Stimulated activated CD8-positive, alpha-beta memory T cell treated with anti-CD3 and anti-CD28 coated beads, Interleukin-2, amount 100 ng/mL, for 1 hour (primary cell): ENCODE measurements around the gene UNC5A.

Experiments used
- DNase-seq, 2 donors: peaks; one replicate each; pipeline ENCODE4 v3.0.0-alpha.2; 2020; ENCODE audit warnings: low read depth in 2 of 2

The UNC5A gene

DNA sequence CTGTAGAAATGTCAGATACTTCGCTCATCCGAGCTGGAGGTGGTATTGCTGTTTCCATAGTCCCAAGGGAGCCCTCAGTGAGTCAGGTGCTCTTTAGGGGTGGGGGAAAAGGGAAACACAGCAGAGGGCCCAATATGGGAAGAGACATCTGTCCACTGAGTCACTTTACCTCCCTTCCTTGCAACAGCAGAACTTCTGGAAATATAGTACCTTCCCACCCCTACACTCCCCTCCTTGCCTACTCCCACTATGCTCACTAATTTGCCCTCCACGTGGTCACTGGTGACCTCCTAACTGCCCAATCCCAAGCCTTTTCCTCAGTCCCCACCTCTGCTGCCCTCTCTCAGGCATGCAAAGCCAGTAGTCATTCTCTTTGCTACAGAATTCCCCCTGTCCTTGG is 86.9 kb downstream of the UNC5A start:
- DNase-seq, result no peak

DNA sequence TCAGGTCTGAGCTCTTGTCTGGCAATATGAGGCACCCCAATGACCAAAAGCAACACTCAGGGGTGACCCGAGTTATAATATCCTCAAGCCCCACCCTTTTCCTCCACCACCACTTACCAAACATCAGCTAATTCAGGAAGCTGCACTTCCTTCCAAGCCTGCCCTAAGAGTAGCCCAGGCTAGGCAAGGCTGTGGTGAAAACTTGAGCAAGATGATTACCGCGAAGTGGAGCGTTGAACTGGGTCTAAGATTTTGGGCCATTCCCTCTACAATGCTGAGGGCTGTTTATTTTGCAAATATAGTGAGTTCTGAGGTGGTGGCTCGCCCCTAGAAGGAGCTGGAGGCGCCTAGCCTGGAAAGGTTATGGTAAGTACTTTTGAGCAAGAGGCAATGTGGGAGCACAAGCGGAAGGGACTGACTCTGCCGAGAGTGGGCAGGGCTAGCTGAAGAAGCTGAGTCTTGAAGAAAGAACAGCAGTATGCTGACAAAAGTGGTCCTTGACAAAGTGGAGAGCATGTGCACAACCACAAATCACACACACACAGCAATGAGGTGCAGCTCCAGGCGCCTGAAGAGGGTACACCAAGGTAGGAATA is 89.0 kb downstream of the UNC5A start, which contains the start of gene HK3:
Gene HK3 (minus strand): TSS at position 51 of the 596 bp plus-strand sequence. CDS start 3,187 bp downstream, outside the sequence.
- no peak for DNase-seq

DNA sequence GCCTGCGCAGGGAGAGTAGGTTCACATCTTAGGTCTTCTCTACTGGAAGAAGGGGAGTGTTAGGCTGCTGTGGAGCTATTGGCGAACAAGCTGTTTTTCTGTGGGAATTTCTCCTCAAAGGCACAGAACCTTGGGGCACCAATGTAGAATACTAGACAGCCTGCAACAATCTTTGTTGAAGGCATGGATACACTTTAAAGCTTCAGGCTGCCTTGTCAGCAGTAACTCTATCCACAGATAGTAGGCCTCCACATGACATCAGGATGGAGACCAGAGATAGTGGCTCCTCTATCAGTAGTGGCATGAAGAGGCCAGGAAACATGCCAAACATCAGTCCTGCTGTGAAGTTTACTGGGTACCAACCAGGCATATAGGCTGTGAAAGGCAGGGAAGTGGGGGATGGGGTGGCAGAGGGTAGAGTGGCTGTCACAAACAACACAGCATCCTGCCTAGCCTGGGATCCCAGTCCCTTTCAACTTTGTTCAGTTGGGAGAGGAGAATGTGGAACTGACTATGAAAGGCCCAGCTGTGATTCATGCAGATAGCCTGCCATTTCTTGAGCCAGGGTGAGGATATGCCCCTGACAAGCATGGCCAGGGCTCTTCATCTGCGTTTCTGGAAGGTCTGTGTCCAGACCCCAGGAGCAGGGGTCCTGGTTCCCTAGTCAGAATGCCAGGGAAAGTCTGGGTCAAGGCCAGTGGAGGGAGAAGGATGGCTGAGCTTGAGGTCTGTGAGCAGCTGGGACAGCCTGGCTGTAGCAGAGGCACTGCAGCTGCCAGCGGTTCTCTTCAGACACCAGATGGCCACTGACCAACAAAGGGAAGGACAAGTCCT is 89.8 kb downstream of the UNC5A start:
- DNase-seq, result no peak

DNA sequence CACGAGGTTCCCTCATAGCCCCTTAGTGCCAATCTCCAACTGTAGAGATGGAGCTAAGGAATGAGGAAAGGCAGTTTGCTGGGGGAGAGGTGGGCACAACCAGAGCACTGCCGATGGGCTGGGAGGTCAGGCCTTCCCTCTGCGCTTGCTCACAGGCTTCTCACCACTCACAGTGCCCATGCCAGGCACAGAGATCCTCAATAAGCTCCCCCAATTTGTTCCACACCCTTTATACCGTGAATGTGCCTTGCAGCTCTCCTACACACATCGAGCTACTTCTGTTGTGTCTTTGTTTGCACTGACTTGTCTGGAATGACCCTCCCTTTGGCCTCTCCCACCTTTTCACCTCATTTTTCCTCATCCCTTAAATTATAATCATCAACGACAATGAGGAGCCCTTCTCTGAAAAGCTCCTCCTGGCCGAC is 90.4 kb downstream of the UNC5A start:
- no peak for DNase-seq

DNA sequence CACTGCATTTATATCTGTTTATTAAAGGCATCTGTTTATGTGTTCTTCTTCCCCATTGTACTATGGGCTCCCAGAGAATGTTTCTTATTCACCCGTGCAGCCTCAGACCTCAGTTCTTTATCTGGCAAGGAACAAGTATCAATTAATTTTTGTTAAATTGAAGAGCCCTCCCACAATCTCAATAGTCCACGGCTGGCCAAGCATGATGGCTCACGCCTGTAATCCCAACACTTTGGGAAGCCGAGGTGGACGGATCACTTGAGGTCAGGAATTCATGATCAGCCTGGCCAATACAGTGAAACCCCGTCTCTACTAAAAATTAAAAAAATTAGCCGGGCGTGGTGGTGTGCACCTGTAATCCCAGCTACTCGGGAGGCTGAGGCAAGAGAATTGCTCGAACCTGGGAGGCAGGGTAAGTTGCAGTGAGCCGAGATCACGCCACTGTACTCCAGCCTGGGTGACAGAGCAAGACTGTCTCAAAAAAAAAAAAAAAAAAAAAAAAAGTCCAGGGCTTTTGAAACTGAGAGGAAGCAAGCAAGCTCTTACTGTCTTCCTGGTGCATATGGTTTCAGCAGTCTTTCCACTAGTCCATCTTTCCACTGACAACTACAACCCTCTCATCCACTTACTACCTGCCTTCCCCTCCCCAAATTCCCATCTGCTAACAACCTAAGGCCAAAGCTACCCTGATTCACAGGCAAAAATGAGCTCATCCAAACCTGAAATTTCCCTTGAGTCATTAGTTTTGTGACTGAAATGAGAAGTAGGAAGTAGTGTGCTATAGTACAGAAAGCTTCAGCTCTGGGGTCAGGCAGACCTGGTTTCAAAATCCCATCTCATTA is 91.1 kb downstream of the UNC5A start:
- no peak for DNase-seq

DNA sequence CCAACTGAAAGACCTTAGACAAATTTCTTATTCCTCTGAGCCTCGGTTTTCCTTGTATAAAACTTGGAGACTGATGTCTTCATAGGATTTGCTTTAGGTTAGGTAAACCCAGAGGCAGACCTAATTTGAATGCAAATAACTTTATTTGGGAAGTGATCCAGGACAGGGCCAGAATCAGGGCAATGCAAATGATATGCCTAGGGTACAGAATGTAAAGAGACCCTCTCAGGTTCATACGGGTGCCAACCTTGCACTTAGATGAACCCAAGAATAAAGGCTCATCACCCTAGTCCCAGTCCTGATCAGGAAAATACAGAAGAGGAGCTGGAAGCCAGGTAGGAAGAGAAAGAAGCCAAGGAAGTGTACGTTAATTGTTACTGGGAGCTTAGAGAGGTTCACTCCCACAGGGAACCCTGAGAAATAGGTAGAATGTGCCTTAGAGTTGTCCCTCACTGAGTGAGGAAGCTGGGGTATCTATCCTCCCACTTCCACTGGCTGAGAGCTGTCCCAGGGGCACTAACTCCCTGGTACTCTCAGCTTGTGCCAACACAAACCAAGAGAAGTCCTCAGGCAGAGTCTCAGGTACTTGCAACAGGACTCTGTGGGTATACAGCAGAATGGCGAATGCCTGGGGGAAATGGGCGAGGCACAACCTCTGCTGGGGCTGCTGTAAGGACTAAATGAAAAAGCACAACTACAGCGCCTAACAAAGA is 91.9 kb downstream of the UNC5A start:
- no peak for DNase-seq

DNA sequence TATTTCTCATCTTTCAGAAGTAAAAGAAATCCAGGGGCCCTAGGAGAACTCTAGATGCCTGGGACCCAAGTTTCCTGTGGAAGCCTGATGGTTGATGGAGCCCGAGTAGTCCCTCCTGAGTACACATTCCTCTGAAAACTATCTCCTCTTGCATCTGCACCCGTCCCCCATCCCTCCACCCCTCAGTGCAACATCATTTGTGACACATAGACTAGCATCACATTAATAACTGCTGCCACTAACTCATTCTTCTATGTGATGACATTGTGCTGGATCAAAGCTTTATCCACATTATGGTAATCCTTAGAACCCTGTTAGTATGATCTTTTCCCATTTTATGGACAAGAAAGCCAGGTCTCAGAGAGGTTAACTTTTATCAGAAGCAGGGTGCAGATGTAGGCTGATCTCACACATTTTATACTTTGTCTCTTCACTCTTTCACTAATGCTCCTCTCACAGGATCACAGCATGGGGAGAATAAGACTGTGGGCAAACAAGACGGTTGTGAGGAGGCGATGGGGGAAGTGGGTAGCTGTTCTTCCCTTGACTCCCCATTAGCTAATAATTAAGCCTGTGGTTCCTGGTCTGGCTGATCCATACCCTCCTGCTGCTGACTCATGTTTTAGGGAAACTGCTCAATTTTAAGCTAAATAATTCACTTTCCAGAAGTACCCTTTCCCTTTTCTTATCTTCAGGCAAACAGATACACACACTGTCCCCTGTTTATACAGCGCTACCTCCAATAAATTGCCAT is 92.7 kb downstream of the UNC5A start:
- DNase-seq, result no peak

DNA sequence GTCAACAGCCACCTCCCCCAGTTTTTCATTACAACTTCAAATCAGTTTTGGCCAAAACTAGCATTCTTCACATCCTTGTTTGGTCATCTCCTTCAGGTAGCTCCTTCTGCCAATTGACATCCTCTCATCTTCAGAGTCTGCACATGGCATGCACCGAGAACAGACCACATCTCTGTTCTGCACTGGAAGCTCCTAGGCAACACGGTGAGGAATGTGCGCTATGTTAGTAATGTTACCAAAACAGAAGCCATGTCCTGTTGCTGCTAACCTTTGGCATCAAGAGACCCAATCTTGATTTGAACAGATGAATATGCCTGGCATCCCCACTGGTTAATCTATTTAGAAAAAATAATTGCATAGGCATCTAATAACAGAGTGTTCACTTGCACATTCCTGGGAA is 93.9 kb downstream of the UNC5A start:
- DNase-seq, result no peak

DNA sequence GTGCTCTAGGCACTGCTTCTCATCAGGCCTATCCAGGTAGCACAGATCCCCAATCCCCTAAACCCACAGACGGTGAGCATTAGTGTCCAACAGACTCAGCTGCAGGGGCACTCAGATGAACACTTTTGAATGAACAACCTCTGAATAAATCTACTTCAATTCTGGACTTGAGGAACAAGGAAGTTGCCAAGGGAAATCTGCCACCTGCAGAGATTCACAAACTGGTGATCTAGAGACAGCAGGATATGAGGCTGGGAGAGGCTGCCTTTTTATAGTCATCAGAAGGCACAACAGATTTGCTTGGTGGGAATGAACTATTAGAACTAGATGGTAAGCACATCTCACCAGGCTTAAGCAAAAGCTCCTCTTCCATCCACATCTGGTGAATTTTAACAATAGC is 95.8 kb downstream of the UNC5A start:
- DNase-seq, result no peak

DNA sequence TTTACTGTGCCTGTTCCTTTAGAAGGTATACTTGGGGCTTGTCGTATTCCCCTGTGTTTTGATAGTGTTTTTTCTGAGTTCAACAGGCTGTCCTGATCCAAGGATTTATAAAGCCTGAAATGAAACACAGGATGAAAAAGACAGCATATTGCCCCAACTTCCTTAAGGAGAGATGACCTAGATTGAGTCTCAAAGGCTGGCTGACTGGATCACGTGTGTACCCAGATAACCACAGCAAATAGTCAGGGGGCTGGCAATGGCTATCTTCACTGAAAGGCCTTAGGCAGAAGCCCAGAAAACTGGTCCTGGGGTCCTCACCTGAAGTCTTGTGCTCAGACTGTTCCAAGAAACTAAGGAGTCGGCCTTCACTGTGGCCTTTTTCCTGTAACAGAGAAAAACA is 96.4 kb downstream of the UNC5A start:
- no peak for DNase-seq

DNA sequence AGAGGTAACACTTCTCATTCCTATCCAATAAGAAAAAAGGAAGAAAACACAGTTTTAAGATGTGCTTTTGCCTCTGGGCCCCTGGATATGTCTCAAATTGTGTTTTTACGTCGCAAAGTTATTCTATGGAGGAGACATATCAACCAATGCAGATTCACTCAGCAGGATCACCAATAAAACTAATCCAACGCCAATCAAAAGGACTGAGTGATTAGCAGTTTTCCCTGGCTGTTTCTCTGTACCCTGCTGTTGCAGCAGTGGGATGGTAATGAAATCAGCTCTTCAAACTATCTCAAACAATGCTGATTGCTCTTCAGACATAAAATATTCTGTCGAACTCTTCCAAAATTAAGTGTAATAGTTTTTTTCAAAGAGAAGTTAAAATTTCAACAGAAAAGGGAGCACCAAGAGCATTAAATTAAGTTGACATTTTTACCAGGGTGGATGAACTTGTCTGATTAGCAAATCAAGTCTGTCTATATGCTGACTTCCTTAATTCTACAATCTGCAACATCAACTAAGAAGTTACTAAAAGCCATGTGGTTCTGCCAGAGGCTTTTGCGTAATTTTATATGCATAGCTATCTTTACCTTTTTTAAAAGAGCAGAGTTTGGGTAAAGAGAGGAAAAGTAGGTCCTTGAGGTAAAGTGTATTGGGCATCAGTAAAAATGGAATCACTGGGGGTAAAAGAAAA is 98.5 kb downstream of the UNC5A start:
- no peak for DNase-seq

DNA sequence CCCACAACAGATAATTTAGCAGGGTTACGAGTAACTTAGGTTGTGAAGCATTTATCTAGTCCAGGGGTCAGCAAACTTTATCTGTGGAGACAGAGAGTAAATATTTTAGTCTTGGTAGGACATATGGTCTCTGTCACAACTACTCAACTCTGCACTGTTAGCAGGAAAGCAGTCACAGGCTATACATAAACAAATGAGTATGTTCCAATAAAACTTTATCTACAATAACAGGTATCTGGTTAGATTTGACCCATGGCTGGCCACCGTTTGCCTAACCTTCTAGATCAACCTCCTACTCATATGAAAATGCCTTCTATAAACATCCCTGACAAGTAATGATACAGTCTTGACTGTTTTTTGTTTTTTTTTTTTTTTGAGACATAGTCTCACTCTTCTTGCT is 101.8 kb downstream of the UNC5A start:
- DNase-seq, result no peak

DNA sequence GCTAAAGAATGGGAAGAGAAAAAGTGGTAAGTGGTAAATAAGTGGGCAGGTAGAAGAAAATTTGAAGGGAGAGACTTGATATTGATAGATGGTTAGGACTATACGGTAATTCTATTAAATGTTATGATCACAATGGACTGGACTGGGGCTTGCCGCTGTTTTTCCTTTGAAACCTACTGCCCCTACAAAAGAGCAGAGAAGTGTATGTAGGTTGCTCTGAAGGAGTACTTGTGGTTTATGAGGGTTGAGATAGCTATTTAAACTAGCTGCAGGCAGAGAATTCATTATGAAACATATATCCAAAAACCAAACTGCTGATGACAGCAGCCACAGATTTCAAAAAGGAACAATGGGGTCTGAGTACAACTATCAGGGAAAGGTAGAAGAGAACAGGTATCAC is 105.5 kb downstream of the UNC5A start:
- no peak for DNase-seq

DNA sequence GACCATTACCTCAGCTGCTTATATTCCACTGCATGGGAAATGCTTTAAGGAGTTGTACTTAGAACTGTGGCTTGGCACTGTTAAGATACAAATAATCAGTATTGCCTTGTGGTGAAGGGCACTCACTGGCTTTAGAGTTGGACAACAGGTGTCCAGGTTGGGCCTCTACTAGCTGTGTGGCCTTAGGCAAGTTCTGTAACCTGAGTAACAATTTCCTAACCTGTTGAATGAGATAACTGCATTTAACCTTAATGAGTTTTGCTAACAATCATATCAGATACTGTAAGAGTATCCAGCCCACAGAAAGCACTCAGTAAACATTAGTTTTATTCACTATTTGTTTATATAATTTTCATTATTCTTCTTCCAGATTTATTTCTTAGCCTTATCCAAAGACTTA is 106.0 kb downstream of the UNC5A start:
- no peak for DNase-seq

DNA sequence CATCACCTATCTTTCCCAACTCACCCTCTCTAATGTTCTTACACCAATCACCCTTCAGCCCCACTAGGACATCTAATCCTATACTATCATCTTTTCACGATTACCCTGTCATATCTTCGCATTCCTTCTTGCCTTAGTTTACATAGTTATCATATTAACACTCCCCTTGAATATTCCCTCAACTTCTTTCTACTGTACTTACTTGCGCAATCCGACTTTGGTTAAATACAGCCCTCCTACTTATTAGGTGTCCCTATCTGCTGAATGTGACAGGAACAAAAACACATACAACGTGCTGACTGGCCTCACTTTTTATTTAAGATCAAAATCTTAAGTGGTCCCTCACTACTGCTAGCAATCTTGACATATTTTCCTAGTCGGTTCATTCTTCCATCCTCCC is 108.3 kb downstream of the UNC5A start:
- no peak for DNase-seq

DNA sequence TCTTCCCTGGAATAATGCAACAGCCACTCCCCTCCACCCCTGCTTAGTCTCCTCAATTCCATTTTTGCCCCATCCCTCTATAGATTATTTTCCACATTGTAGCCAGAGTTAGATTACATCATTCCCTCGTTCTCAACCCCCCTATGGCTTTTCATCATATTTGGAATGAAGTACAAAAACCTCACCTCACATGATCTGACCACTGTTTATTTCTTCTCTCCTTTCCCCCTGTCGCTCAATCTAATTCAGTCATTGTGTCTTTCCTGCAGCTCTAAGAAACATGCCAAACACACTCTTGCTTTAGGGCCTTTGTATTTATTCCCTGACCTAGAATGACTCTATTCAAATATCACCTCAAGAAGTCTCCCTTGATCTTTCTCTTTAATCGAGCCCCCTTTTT is 111.4 kb downstream of the UNC5A start:
- no peak for DNase-seq

DNA sequence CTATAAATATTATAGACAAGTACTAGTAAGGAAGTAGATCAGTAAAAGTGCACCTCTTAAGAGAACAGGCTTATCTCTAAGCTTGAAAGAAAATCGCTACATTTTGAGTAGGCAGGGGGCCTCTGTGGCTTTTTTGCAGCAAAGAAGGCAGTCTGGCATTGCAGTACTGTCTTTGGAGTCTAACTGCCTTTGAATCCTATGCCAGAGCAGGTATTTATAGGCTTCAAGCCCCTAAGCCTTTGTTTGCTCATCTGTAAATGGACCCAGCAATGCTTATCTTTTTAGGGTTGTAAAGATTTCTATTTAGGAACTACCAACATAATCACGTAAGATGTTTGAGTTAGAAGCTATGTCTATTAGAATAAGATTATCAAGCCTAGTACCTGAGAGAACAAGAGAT is 112.5 kb downstream of the UNC5A start:
- no peak for DNase-seq

DNA sequence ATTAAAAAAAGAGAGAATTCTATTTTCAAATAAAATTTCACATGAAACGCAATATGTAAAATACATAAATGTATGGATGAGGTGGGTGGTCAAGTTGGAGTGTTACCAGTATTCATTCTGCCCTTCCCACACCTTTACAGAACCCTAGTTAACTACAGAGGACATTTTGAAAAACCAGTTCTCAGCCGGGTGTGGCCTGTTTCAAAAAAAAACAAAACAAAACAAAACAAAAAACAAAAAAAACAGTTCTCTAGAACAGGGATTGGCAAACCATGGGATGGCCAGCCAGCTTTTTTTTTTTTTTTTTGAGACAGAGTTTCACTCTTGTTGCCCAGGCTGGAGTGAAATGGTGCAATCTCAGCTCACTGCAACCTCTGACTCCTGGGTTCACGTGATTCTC is 117.2 kb downstream of the UNC5A start:
- no peak for DNase-seq

DNA sequence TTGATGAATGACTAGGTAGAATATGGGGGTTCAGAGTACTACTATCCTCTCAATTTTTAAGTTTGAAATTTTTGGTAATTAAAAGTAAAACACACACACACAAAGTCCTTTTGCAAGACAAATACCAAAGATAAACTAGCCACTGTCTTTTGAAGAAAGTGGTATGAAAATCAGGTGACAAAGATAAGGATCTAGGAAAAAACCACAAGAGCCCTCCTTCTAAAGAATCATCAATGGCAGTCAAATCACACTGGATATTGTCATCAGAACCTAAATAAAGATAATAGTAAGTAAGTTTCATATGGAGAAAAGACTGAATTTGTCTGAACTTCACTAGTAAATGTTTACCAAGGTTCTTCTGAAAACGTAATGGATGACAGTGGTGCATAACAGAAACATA is 119.3 kb downstream of the UNC5A start:
- no peak for DNase-seq
